OCI-LY1 (cell line): ENCODE results near the gene NDUFA7.

Experiments
- H2AFZ ChIP-seq: fragments of 200-600 bp; sonication (generic), shearing (Covaris generic); 2 replicates; pipeline ENCODE4 v1.6.0; 2014; ENCODE audit warnings: antibody characterized with exemption, mild to moderate bottlenecking, low read length
- H3F3A ChIP-seq: fragments of 200-600 bp; sonication (generic), shearing (Covaris generic); 2 replicates; pipeline ENCODE4 v1.6.0; 2014; ENCODE audit warnings: mild to moderate bottlenecking, antibody characterized with exemption, low read length, moderate library complexity; ENCODE audit not compliant: insufficient read depth
- H3K27ac ChIP-seq: fragments of 200-600 bp; sonication (generic); 2 replicates; pipeline ENCODE4 v1.5.1; 2014; ENCODE audit warnings: low read length, mixed run types, mild to moderate bottlenecking, low read depth; ENCODE audit not compliant: poor library complexity, severe bottlenecking
- H3K27me3 ChIP-seq: fragments of 200-600 bp; sonication (generic); 2 replicates; pipeline ENCODE4 v1.6.0; 2014; ENCODE audit warnings: antibody characterized with exemption, mild to moderate bottlenecking, low read length, moderate library complexity; ENCODE audit not compliant: insufficient read depth
- H3K36me3 ChIP-seq: fragments of 200-600 bp; sonication (generic); 2 replicates; pipeline ENCODE4 v1.6.1; 2014; ENCODE audit warnings: mild to moderate bottlenecking, antibody characterized with exemption, low read length, moderate library complexity, mixed read lengths; ENCODE audit not compliant: insufficient read depth
- H3K4me1 ChIP-seq: fragments of 200-600 bp; sonication (generic); 2 replicates; pipeline ENCODE4 v1.5.1; 2014; ENCODE audit warnings: mild to moderate bottlenecking, low read length, moderate library complexity; ENCODE audit not compliant: insufficient read depth, severe bottlenecking
- H3K4me2 ChIP-seq: fragments of 200-600 bp; sonication (generic), shearing (Covaris generic); 2 replicates; pipeline ENCODE4 v1.6.1; 2014; ENCODE audit warnings: low read length
- H3K4me3 ChIP-seq: fragments of 200-600 bp; sonication (generic); 2 replicates; pipeline ENCODE4 v1.5.1; 2014; ENCODE audit warnings: low read length, low read depth, mild to moderate bottlenecking, mixed read lengths; ENCODE audit not compliant: poor library complexity, severe bottlenecking
- H3K79me2 ChIP-seq: fragments of 200-600 bp; shearing (Covaris generic); 2 replicates; pipeline ENCODE4 v1.6.1; 2016; ENCODE audit warnings: mixed run types, low read length, mixed read lengths; ENCODE audit not compliant: insufficient read depth
- H3K9ac ChIP-seq: fragments of 200-600 bp; sonication (generic), shearing (Covaris generic); 2 replicates; pipeline ENCODE4 v1.6.1; 2014; ENCODE audit warnings: mild to moderate bottlenecking, low read length, mixed read lengths
- H3K9me2 ChIP-seq: fragments of 200-600 bp; sonication (generic), shearing (Covaris generic); 2 replicates; pipeline ENCODE4 v1.6.1; 2014; ENCODE audit warnings: low read depth, mild to moderate bottlenecking, low read length, mixed read lengths
- H3K9me3 ChIP-seq: fragments of 200-600 bp; shearing (Covaris generic); 2 replicates; pipeline ENCODE4 v1.6.1; 2014; ENCODE audit warnings: low read length, mixed read lengths
- H4K20me1 ChIP-seq: fragments of 200-600 bp; sonication (generic), shearing (Covaris generic); 2 replicates; pipeline ENCODE4 v1.6.0; 2016; ENCODE audit warnings: mild to moderate bottlenecking, low read length; ENCODE audit not compliant: insufficient read depth
- EZH2 ChIP-seq: fragments of 200-600 bp; sonication (generic), shearing (Covaris generic); IDR thresholded peaks from 2 replicates; pipeline ENCODE4 v1.8.0; 2017; ENCODE audit warnings: borderline replicate concordance, mixed run types, mild to moderate bottlenecking, antibody characterized with exemption, low read length, moderate library complexity, mixed read lengths
- TF ChIP-seq, protein P1 (sequence below): fragments of 200-600 bp; sonication (generic), shearing (Covaris generic); IDR thresholded peaks from 2 replicates; pipeline ENCODE4 v1.5.1; 2017; ENCODE audit warnings: mild to moderate bottlenecking, antibody characterized with exemption, low read length, moderate library complexity, mixed read lengths

NDUFA7 gene

DNA sequence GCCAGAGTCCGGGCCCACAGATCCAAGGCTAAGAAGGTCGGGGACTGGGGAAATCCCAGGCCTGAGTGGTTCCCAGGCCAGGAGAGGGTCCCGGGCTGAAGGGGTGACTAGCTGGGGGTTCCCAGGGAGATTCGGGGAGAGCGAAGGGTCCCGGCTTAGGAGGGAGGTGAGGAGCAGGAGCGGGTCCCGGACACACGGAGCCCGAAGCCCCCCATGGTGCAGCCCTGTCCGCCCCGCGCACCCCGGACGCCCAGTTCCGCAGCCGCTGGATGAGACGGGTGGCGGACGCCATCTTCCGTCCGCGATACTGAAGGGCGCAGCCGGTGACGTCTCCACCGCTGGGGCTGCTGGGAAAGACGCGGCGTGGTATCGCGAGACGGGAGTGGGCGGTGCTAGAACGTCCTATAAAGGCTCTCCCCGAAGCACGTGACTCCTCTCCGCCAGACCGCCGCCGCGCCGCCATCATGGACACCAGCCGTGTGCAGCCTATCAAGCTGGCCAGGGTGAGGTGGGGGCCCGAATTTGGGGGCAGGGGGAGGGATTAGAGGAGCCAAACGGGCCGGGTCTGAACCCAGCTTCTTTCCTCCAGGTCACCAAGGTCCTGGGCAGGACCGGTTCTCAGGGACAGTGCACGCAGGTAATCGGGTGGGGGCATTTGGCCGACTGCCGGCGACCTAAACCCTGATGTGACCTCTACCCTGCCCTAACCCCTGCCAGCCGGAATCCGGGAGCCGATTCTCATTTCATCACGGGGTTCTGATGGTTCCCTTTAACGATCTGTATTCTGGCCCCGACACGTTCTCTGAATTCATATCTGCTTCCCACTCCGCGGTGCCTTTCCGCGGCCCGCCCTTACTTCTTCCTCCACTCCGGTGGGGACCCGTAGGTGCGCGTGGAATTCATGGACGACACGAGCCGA lies at the start of gene NDUFA7, which contains the start of gene RPS28:
NDUFA7 (minus strand) TSS at position 309 of the 919 bp plus-strand sequence; CDS start at position 292, 17 bp downstream.
RPS28 (plus strand) TSS at position 430 of the 919 bp plus-strand sequence; CDS start at position 465, 35 bp downstream.
- peaks cover 18% of the 10 kb centered on the region; the same call in 1 of the 2 replicates for H3K79me2 ChIP-seq
- H3K9ac ChIP-seq, result peak within 1 kb of the TSS; percentile 96
- H3F3A ChIP-seq, result no peaks in the 10 kb centered on the region

DNA sequence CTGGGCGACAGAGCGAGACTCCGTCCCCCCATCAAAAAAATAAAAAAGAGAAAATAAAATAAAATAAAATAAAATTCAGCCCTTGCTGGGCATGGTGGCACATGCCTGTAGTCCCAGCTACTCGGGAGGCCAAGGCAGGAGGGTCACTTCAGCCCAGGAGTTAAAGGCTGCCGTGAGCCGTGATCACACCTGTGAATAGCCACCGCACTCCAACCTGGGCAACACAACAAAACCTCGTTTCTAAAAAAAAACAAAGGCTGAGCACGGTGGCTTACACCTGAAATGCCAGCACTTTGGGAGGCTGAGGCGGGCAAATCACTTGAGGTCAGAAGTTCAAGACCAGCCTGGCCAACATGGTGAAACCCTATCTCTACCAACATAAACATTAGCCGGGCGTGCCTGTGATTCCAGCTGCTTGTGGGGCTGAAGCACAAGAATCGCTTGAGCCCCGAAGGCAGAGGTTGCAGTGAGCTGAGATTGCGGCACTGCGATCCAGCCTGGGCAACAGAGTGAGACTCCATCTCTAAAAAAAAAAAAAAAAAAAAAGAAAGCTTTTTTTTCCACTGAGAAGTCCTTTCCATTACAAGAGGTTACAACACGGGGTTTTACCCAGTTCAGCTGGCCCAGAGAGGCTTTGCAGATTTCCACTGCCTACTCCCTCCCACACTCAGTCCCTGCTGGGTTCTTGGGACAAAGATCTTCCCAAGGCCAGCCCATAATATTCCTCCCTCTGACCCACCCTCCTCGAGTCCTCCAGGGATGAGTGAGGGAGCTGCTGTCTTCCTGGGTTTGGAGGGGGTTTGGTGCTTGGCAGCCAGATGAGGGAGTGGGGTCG lies 49.2 kb upstream of the NDUFA7 start:
- Histone ChIP-seq H2AFZ (no peak overlapping the region), H4K20me1 (no peaks in the 10 kb centered on the region), H3K27me3 (no peaks in the 10 kb centered on the region), H3K9me3 (no peaks in the 10 kb centered on the region), H3K79me2 (no peaks in the 10 kb centered on the region), H3K36me3 (no peaks in the 10 kb centered on the region; the same call in 1 of the 2 replicates), H3K4me2 (no peak overlapping the region), H3F3A (no peaks in the 10 kb centered on the region), H3K27ac (no peak overlapping the region), H3K4me1 (no peaks in the 10 kb centered on the region), H3K9me2 (no peaks in the 10 kb centered on the region), H3K9ac (no peak overlapping the region), H3K4me3 (no peak overlapping the region)
- TF ChIP-seq EZH2, result no peak
- TF ChIP-seq, protein P1, sequence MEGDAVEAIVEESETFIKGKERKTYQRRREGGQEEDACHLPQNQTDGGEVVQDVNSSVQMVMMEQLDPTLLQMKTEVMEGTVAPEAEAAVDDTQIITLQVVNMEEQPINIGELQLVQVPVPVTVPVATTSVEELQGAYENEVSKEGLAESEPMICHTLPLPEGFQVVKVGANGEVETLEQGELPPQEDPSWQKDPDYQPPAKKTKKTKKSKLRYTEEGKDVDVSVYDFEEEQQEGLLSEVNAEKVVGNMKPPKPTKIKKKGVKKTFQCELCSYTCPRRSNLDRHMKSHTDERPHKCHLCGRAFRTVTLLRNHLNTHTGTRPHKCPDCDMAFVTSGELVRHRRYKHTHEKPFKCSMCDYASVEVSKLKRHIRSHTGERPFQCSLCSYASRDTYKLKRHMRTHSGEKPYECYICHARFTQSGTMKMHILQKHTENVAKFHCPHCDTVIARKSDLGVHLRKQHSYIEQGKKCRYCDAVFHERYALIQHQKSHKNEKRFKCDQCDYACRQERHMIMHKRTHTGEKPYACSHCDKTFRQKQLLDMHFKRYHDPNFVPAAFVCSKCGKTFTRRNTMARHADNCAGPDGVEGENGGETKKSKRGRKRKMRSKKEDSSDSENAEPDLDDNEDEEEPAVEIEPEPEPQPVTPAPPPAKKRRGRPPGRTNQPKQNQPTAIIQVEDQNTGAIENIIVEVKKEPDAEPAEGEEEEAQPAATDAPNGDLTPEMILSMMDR, result no peak

More for the DNA sequence above, at the start of gene NDUFA7, which contains the start of gene RPS28:
- Histone ChIP-seq H3K36me3 (peaks cover 34% of the 10 kb centered on the region), H3K9me3 (no peaks in the 10 kb centered on the region), H3K27ac (peak within 1 kb of the TSS; percentile 59), H3K4me2 (peak within 1 kb of the TSS; percentile 97), H3K9me2 (no peaks in the 10 kb centered on the region), H3K27me3 (no peaks in the 10 kb centered on the region), H4K20me1 (no peaks in the 10 kb centered on the region), H3K4me3 (peak within 1 kb of the TSS; percentile 94), H3K4me1 (peaks cover 42% of the 10 kb centered on the region), H2AFZ (no peak within 1 kb of the TSS)
- TF ChIP-seq EZH2, result no peak
- TF ChIP-seq, protein P1, result no peak

DNA sequence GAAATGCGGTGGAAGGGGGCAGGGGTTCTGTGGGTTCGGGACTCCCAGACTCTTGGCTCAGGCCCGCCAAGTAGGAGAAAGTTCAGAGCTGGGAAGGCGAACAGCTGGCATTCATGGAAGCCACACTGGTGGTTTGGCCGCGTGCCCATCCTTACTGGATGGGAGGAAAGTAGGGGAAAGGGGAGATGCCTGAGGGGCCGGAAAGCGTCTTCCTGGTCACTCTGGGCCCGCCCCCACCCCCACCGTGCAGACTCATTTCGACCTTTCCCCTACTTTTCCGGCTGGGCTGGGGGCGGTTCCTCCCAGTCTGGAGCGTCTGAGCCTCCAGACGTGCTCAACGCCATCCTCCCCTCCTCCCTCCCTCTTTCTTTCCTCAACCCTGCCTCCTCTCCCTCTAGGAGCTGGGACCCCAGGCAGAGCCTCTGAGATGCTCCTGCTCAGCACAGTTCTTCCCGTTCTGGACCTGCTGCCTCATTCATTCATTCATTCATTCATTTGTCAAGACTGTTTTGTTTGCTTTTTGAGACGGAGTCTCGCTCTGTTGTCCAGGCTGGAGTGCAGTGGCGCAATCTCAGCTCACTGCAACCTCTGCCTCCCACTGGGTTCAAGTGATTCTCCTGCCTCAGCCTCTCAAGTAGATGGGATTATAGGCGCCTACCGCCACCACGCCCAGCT lies 46.3 kb upstream of the NDUFA7 start:
- H3K27ac ChIP-seq, result no peak overlapping the region
- no peak overlapping the region for H3K4me3 ChIP-seq
- H3K9me2 ChIP-seq, result no peaks in the 10 kb centered on the region
- no peaks in the 10 kb centered on the region for H3K36me3 ChIP-seq
- H3K27me3 ChIP-seq, result no peaks in the 10 kb centered on the region
- no peak for TF ChIP-seq EZH2
- TF ChIP-seq, protein P1, result no peak
- no peak overlapping the region for H3K9ac ChIP-seq
- no peaks in the 10 kb centered on the region for H4K20me1 ChIP-seq
- no peaks in the 10 kb centered on the region for H3F3A ChIP-seq
- no peaks in the 10 kb centered on the region for H3K79me2 ChIP-seq
- no peaks in the 10 kb centered on the region for H3K4me1 ChIP-seq
- no peak overlapping the region for H2AFZ ChIP-seq
- H3K4me2 ChIP-seq, result no peak overlapping the region
- H3K9me3 ChIP-seq, result no peaks in the 10 kb centered on the region
